SU-DHL-6 (cell line): ENCODE results near the gene NEU1.

ENCODE experiments used
- EZH2phosphoT487 ChIP-seq: fragments of 200-600 bp; sonication (generic), shearing (Covaris generic); conservative IDR thresholded peaks from 2 replicates; pipeline ENCODE4 v1.6.1; 2018; ENCODE audit warnings: mild to moderate bottlenecking, antibody characterized with exemption, low read length, moderate library complexity, mixed read lengths
- TF ChIP-seq, protein P1 (sequence below): fragments of 200-600 bp; sonication (generic); IDR thresholded peaks from one replicate; pipeline ENCODE4 v1.5.1; 2017; ENCODE audit warnings: antibody characterized with exemption, mild to moderate bottlenecking, low read length, moderate library complexity; ENCODE audit not compliant: insufficient read depth, poor library complexity, severe bottlenecking

GRCh38 chr6:31821301-31822035 is 41.2 kb downstream of the NEU1 start:
- TF ChIP-seq, protein P1, sequence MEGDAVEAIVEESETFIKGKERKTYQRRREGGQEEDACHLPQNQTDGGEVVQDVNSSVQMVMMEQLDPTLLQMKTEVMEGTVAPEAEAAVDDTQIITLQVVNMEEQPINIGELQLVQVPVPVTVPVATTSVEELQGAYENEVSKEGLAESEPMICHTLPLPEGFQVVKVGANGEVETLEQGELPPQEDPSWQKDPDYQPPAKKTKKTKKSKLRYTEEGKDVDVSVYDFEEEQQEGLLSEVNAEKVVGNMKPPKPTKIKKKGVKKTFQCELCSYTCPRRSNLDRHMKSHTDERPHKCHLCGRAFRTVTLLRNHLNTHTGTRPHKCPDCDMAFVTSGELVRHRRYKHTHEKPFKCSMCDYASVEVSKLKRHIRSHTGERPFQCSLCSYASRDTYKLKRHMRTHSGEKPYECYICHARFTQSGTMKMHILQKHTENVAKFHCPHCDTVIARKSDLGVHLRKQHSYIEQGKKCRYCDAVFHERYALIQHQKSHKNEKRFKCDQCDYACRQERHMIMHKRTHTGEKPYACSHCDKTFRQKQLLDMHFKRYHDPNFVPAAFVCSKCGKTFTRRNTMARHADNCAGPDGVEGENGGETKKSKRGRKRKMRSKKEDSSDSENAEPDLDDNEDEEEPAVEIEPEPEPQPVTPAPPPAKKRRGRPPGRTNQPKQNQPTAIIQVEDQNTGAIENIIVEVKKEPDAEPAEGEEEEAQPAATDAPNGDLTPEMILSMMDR: no peak
- no peak for TF ChIP-seq EZH2phosphoT487
